CD14-positive monocyte (primary cell): ENCODE results near the gene CEACAM1. TPM values are rescaled to one million over a fixed set of nuclear protein-coding genes. Genes with fewer than 3 reads are reported as not detected.
"Not testable (repeated sequence)": the region's sequence is repeated elsewhere in the genome, so short reads cannot be mapped to it uniquely, and the experiment has no call there.

Source experiments
- DNase-seq, 3 donors: peaks; one replicate each; pipeline ENCODE4 v3.0.0-alpha.2; 2011 to 2022
- H2AFZ ChIP-seq: 2 replicates; pipeline ENCODE4 v1.6.0; 2012; ENCODE audit warnings: mild to moderate bottlenecking, low read depth, low read length, inconsistent platforms; ENCODE audit not compliant: insufficient read depth, poor library complexity, severe bottlenecking
- H3K27ac ChIP-seq, 2 donors: 1 replicate in 1 of 2; 2 replicates in 1 of 2; pipeline ENCODE4 v1.5.1; 2012 to 2013; ENCODE audit warnings: low read length in 2 of 2, control low read depth in 1 of 2, inconsistent platforms in 1 of 2, low read depth in 1 of 2, mild to moderate bottlenecking in 1 of 2
- H3K27me3 ChIP-seq, 2 donors: one replicate each; pipeline versions ENCODE4 v1.6.0 to v1.6.1; 2011 to 2013; ENCODE audit warnings: low read length in 2 of 2; ENCODE audit not compliant: control insufficient read depth in 2 of 2, insufficient read depth in 2 of 2
- H3K36me3 ChIP-seq, 2 donors: replicated peaks in 1 of 2; 1 replicate in 1 of 2; 2 replicates in 1 of 2; pipeline versions ENCODE4 v1.5.1 to v1.6.1; 2012 to 2013; ENCODE audit warnings: low read length in 2 of 2, control low read depth in 1 of 2, inconsistent platforms in 1 of 2, mild to moderate bottlenecking in 1 of 2; ENCODE audit not compliant: insufficient read depth in 2 of 2, control insufficient read depth in 1 of 2
- H3K4me1 ChIP-seq, 2 donors: 1 replicate in 1 of 2; 2 replicates in 1 of 2; pipeline versions ENCODE4 v1.5.1 to v1.6.1; 2012 to 2013; ENCODE audit warnings: low read length in 2 of 2, control low read depth in 1 of 2, inconsistent platforms in 1 of 2, mild to moderate bottlenecking in 1 of 2, moderate library complexity in 1 of 2; ENCODE audit not compliant: insufficient read depth in 2 of 2, control insufficient read depth in 1 of 2
- H3K4me2 ChIP-seq: replicated peaks from 2 replicates; pipeline ENCODE3; 2012; ENCODE audit warnings: low read length, moderate library complexity, mild to moderate bottlenecking; ENCODE audit not compliant: poor library complexity, severe bottlenecking; ENCODE audit errors: extremely low read depth
- H3K4me3 ChIP-seq, 3 experiments: fragments of 200-600 bp in 1 of 3; sonication (generic) in 1 of 3; replicated peaks in 1 of 3; 1 replicate in 2 of 3; 2 replicates in 1 of 3; pipeline ENCODE4 v1.5.1; 2011 to 2013; ENCODE audit warnings: low read length in 3 of 3, mild to moderate bottlenecking in 3 of 3, control low read depth in 2 of 3, low read depth in 2 of 3, inconsistent platforms in 1 of 3, moderate library complexity in 1 of 3
- H3K79me2 ChIP-seq: 2 replicates; pipeline ENCODE4 v1.6.0; 2012; ENCODE audit warnings: mild to moderate bottlenecking, control low read depth, inconsistent platforms, low read length, moderate library complexity; ENCODE audit not compliant: insufficient read depth
- H3K9ac ChIP-seq: 2 replicates; pipeline ENCODE4 v1.6.0; 2017; ENCODE audit warnings: low read length, mild to moderate bottlenecking; ENCODE audit not compliant: insufficient read depth, poor library complexity, severe bottlenecking
- H3K9me3 ChIP-seq, 2 donors: replicated peaks in 1 of 2; 1 replicate in 1 of 2; 2 replicates in 1 of 2; pipeline versions ENCODE4 v1.5.1 to v1.6.1; 2012 to 2013; ENCODE audit warnings: low read length in 2 of 2, control low read depth in 1 of 2; ENCODE audit not compliant: control insufficient read depth in 1 of 2, insufficient read depth in 1 of 2
- H4K20me1 ChIP-seq: 2 replicates; pipeline ENCODE4 v1.6.0; 2012; ENCODE audit warnings: mild to moderate bottlenecking, low read length, control low read depth, moderate library complexity; ENCODE audit not compliant: insufficient read depth
- H3K27ac Mint-ChIP-seq, 7 donors: one replicate each; pipeline ENCODE4 v1.8.0; 2020; ENCODE audit warnings: mild to moderate bottlenecking in 7 of 7, mixed read lengths in 7 of 7, moderate library complexity in 6 of 7, inconsistent platforms in 2 of 7
- H3K27me3 Mint-ChIP-seq, 3 donors: one replicate each; pipeline ENCODE4 v1.8.0; 2021 to 2022; ENCODE audit warnings: low read depth in 3 of 3, mild to moderate bottlenecking in 3 of 3, mixed read lengths in 3 of 3, moderate library complexity in 3 of 3, inconsistent platforms in 1 of 3
- H3K36me3 Mint-ChIP-seq, 2 donors: one replicate each; pipeline ENCODE4 v1.8.0; 2020; ENCODE audit warnings: mixed read lengths in 2 of 2, inconsistent platforms in 1 of 2, mild to moderate bottlenecking in 1 of 2
- H3K4me1 Mint-ChIP-seq: one replicate; pipeline ENCODE4 v1.8.0; 2020; ENCODE audit warnings: mild to moderate bottlenecking, mixed read lengths
- H3K4me3 Mint-ChIP-seq, 2 donors: one replicate each; pipeline ENCODE4 v1.8.0; 2020; ENCODE audit warnings: mild to moderate bottlenecking in 2 of 2, mixed read lengths in 2 of 2, moderate library complexity in 1 of 2
- H3K9me3 Mint-ChIP-seq, 7 donors: one replicate each; pipeline ENCODE4 v1.8.0; 2020 to 2022; ENCODE audit warnings: mixed read lengths in 7 of 7, mild to moderate bottlenecking in 6 of 7, moderate library complexity in 6 of 7, inconsistent platforms in 2 of 7
- CTCF ChIP-seq: fragments of 200-600 bp; IDR thresholded peaks from one replicate; pipeline ENCODE4 v1.8.0; 2022; ENCODE audit warnings: antibody characterized with exemption, mild to moderate bottlenecking
- WGBS: methylation state at CpG from one replicate; pipeline ENCODE4 v1.1.5; 2013; ENCODE audit warnings: missing lambda C conversion rate; ENCODE audit not compliant: insufficient coverage; 5-methylcytosine and 5-hydroxymethylcytosine counted together
- intact Hi-C, 2 donors: fragments of 100-400 bp; cut with micrococcal nuclease; formaldehyde crosslinking; loops; one replicate each; pipeline versions ENCODE4 v1.15.0 to v1.15.1; 2023
- polyA plus RNA-seq, 3 donors: library from polyadenylated mRNA; depleted of rRNA in 1 of 3; unstranded in 2 of 3; stranded (reverse) in 1 of 3; fragments of 300-500 nt in 2 of 3; fragments of >200 nt in 1 of 3; fragmentation: Illumina TruSeq in 2 of 3; gene quantifications; 1 replicate in 2 of 3; 2 replicates in 1 of 3; pipeline ENCODE4 v1.2.3, GENCODE V29; 2012 to 2021

Gene CEACAM1
- polyA plus RNA-seq, 3 donors, result 0.09 to 0.40 (median 0.22) TPM

- H3K27me3 Mint-ChIP-seq, result peaks cover 0 to 5% (median 3%) of the 10 kb centered on the region in 3 donors
- no peak overlapping the region for H3K4me3 Mint-ChIP-seq
Observed at GRCh38 chr19:42465827-42466280, 62.4 kb downstream of the CEACAM1 start.

GRCh38 chr19:42461700-42462324 is 66.5 kb downstream of the CEACAM1 start:
- WGBS, result 100% methylated on average over 4 of the region's 4 CpGs
- no peak for TF ChIP-seq CTCF
- H3K4me1 ChIP-seq, result peaks cover 14 to 15% of the 10 kb centered on the region in 2 donors
- no peak overlapping the region for H3K9ac ChIP-seq
- peaks cover 18% of the 10 kb centered on the region for H3K4me1 Mint-ChIP-seq
- H3K27me3 ChIP-seq, result no peaks in the 10 kb centered on the region
- DNase-seq, result no peak
- peaks cover 1 to 3% (median 2%) of the 10 kb centered on the region in 3 donors for H3K27me3 Mint-ChIP-seq
- no peak overlapping the region for H3K4me3 ChIP-seq
- H3K36me3 Mint-ChIP-seq, result no peaks in the 10 kb centered on the region
- intact Hi-C loops, result no loop called here
- H3K4me2 ChIP-seq, result no peak overlapping the region
- H3K9me3 Mint-ChIP-seq, result no peaks in the 10 kb centered on the region
- H4K20me1 ChIP-seq, result no peaks in the 10 kb centered on the region
- H3K9me3 ChIP-seq, result no peaks in the 10 kb centered on the region
- H3K36me3 ChIP-seq, result no peaks in the 10 kb centered on the region
- H3K79me2 ChIP-seq, result no peaks in the 10 kb centered on the region
- H3K27ac Mint-ChIP-seq, result no peak overlapping the region
- H3K4me3 Mint-ChIP-seq, result no peak overlapping the region
- no peak overlapping the region for H2AFZ ChIP-seq
- no peak overlapping the region for H3K27ac ChIP-seq

More at GRCh38 chr19:42465827-42466280, 62.4 kb downstream of the CEACAM1 start:
- TF ChIP-seq CTCF, result no peak
- no peaks in the 10 kb centered on the region for H3K9me3 ChIP-seq
- H3K9ac ChIP-seq, result no peak overlapping the region
- no peaks in the 10 kb centered on the region for H3K79me2 ChIP-seq
- no peak overlapping the region for H2AFZ ChIP-seq
- Mint-ChIP-seq H3K36me3 (no peaks in the 10 kb centered on the region), H3K9me3 (no peaks in the 10 kb centered on the region), H3K4me1 (peaks cover 40% of the 10 kb centered on the region), H3K27ac (no peak overlapping the region)
- 36% methylated on average over 5 of the region's 5 CpGs for WGBS
- H3K4me2 ChIP-seq, result no peak overlapping the region
- no peak overlapping the region for H3K27ac ChIP-seq
- H3K27me3 ChIP-seq, result no peaks in the 10 kb centered on the region
- intact Hi-C loops, result no loop called here
- peak in 1 of 3 donors; percentile 31 for DNase-seq
- H4K20me1 ChIP-seq, result no peaks in the 10 kb centered on the region
- no peaks in the 10 kb centered on the region for H3K36me3 ChIP-seq
- H3K4me1 ChIP-seq, result peaks cover 31 to 32% of the 10 kb centered on the region in 2 donors
- no peak overlapping the region for H3K4me3 ChIP-seq

GRCh38 chr19:42461231-42461630 is 67.0 kb downstream of the CEACAM1 start:
- H3K4me3 Mint-ChIP-seq, result not testable (repeated sequence)

More at GRCh38 chr19:42461231-42461630, 67.0 kb downstream of the CEACAM1 start:
- H3K36me3 Mint-ChIP-seq, H3K9ac ChIP-seq, H3K79me2 ChIP-seq, H4K20me1 ChIP-seq, H3K9me3 ChIP-seq, H3K27me3 Mint-ChIP-seq, H3K9me3 Mint-ChIP-seq, H3K27ac Mint-ChIP-seq, DNase-seq, H3K4me2 ChIP-seq, intact Hi-C loops, H3K27me3 ChIP-seq, H2AFZ ChIP-seq, H3K4me3 ChIP-seq, H3K27ac ChIP-seq, H3K36me3 ChIP-seq: not testable (repeated sequence)
- WGBS, result 91% methylated on average over 4 of the region's 8 CpGs
- H3K4me1 ChIP-seq, result peaks cover 11 to 12% of the 10 kb centered on the region in 2 donors
- peaks cover 15% of the 10 kb centered on the region for H3K4me1 Mint-ChIP-seq
